K562 (cell line): ENCODE measurements around the gene INO80C.

ENCODE experiments used
- GATA2 ChIP-seq: sonication (generic); formaldehyde crosslinking; IDR thresholded peaks from 2 replicates; pipeline ENCODE4 v1.4.0; 2020; ENCODE audit warnings: mild to moderate bottlenecking, missing genetic modification reagents
- POLR2AphosphoS5 ChIP-seq: IDR thresholded peaks from 2 replicates; pipeline ENCODE4 v1.6.1; 2011; ENCODE audit warnings: mild to moderate bottlenecking, low read depth, low read length, moderate library complexity; ENCODE audit not compliant: control insufficient read depth, insufficient read depth
- PREB ChIP-seq: sonication (generic); formaldehyde crosslinking; IDR thresholded peaks from 2 replicates; pipeline ENCODE4 v1.8.1; 2023; ENCODE audit warnings: mild to moderate bottlenecking, missing genetic modification reagents
- SMC3 ChIP-seq: conservative IDR thresholded peaks from 2 replicates; pipeline ENCODE4 v1.6.1; 2011; ENCODE audit warnings: low read depth, low read length, improper control_type of control experiment; ENCODE audit not compliant: insufficient read depth
- TF ChIP-seq, protein P1 (sequence below), 3 experiments: IDR thresholded peaks in 2 of 3; conservative IDR thresholded peaks in 1 of 3; 2 replicates each; pipeline ENCODE4 v1.5.1; 2011 to 2012; ENCODE audit warnings: low read length in 3 of 3, mild to moderate bottlenecking in 3 of 3, control low read depth in 2 of 3, improper control_type of control experiment in 1 of 3, inconsistent platforms in 1 of 3, low read depth in 1 of 3, mixed read lengths in 1 of 3, moderate library complexity in 1 of 3; ENCODE audit not compliant: insufficient read depth in 2 of 3

GRCh38 chr18:35422237-35422636, 75.5 kb downstream of the INO80C start:
- TF ChIP-seq, protein P1, sequence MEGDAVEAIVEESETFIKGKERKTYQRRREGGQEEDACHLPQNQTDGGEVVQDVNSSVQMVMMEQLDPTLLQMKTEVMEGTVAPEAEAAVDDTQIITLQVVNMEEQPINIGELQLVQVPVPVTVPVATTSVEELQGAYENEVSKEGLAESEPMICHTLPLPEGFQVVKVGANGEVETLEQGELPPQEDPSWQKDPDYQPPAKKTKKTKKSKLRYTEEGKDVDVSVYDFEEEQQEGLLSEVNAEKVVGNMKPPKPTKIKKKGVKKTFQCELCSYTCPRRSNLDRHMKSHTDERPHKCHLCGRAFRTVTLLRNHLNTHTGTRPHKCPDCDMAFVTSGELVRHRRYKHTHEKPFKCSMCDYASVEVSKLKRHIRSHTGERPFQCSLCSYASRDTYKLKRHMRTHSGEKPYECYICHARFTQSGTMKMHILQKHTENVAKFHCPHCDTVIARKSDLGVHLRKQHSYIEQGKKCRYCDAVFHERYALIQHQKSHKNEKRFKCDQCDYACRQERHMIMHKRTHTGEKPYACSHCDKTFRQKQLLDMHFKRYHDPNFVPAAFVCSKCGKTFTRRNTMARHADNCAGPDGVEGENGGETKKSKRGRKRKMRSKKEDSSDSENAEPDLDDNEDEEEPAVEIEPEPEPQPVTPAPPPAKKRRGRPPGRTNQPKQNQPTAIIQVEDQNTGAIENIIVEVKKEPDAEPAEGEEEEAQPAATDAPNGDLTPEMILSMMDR (IDR thresholded peaks at IDR 0.05 in 2 of 3, conservative IDR thresholded peaks at IDR 0.05 in 1 of 3; ENCODE audit: insufficient read depth in 2 of 3, low read depth in 1 of 3, low read length in 3 of 3), result no peak
- no peak for TF ChIP-seq POLR2AphosphoS5
- no peak for TF ChIP-seq GATA2 (CRISPR knock-in tag)
- no peak for TF ChIP-seq SMC3
- TF ChIP-seq PREB, result no peak
